ENCODE results near the gene MAPK12. TPM values are rescaled to one million over a fixed set of nuclear protein-coding genes. Genes with fewer than 3 reads are reported as not detected.

Gene MAPK12
- polyA plus RNA-seq, 1 experiment, result 51.4 TPM

DNA sequence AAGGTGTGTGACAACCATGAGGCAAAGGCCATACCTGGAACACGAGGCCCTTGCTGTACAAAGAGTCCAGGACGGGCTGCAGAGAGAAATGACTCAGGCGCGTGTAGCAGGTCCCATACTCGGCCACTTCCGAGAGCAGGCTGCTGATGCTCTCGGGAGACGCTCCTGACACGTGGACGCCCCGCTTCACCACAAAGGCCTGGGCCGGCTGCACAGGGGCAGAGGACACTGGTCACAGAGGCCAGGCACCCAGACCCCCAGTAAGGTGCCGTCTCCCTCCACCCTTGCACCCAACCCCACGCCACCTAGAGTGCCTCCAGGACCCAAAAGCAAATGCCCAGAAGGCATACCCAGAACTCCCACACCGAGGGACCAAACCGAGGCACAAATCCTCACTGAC, 32.1 kb downstream of the MAPK12 start:
- H3K36me3 ChIP-seq (ENCODE audit: control insufficient read depth, insufficient read depth, low read length), result peaks cover 17% of the 10 kb centered on the region
- ChIA-PET CTCF (interaction anchor here (1.1 to 1.4 kb wide), 2 partner anchors 10 to 12 kb away, joined by 4 to 5 read pairs; no protein-coding TSS in a partner anchor), POLR2A (no interaction called here)
- H3K27me3 ChIP-seq (ENCODE audit: control insufficient read depth, insufficient read depth, low read length), result no peaks in the 10 kb centered on the region
- H3K4me3 ChIP-seq (ENCODE audit: low read depth, low read length), result no peak overlapping the region
- TF ChIP-seq, protein P1, sequence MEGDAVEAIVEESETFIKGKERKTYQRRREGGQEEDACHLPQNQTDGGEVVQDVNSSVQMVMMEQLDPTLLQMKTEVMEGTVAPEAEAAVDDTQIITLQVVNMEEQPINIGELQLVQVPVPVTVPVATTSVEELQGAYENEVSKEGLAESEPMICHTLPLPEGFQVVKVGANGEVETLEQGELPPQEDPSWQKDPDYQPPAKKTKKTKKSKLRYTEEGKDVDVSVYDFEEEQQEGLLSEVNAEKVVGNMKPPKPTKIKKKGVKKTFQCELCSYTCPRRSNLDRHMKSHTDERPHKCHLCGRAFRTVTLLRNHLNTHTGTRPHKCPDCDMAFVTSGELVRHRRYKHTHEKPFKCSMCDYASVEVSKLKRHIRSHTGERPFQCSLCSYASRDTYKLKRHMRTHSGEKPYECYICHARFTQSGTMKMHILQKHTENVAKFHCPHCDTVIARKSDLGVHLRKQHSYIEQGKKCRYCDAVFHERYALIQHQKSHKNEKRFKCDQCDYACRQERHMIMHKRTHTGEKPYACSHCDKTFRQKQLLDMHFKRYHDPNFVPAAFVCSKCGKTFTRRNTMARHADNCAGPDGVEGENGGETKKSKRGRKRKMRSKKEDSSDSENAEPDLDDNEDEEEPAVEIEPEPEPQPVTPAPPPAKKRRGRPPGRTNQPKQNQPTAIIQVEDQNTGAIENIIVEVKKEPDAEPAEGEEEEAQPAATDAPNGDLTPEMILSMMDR (IDR thresholded peaks at IDR 0.05; ENCODE audit: insufficient read depth, low read depth, low read length), result no peak
- DNase-seq (ENCODE audit: low read depth), result no peak

DNA sequence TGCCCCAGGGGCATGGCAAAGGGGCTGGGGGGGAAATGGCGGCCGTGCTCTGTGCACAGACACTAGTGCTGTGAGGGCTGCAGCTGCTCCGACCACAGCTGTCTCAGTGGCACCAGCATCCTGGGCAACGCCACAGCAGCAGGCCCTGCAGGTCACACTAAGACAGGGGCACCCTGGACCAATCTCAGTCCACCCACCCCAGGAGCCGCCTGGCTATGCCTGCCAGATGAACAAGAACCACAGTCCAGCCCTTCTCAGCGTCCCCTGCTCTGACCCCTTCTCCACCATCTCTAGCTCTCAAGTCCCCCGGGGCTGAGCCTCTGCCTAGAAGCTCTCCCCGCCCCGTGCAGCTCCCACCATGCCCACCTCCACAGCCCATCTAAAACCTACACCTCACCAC, 33.1 kb downstream of the MAPK12 start:
- POLR2A ChIA-PET, result no interaction called here
- CTCF ChIA-PET, result interaction anchor here (2.2 kb wide), 1 partner anchor 8 kb away, joined by 9 read pairs; no protein-coding TSS in a partner anchor
- DNase-seq (ENCODE audit: low read depth), result no peak
- TF ChIP-seq, protein P1 (IDR thresholded peaks at IDR 0.05; ENCODE audit: insufficient read depth, low read depth, low read length), result no peak
- Histone ChIP-seq H3K4me3 (ENCODE audit: low read depth, low read length) (no peak overlapping the region), H3K36me3 (ENCODE audit: control insufficient read depth, insufficient read depth, low read length) (peaks cover 24% of the 10 kb centered on the region), H3K27me3 (ENCODE audit: control insufficient read depth, insufficient read depth, low read length) (no peaks in the 10 kb centered on the region)

DNA sequence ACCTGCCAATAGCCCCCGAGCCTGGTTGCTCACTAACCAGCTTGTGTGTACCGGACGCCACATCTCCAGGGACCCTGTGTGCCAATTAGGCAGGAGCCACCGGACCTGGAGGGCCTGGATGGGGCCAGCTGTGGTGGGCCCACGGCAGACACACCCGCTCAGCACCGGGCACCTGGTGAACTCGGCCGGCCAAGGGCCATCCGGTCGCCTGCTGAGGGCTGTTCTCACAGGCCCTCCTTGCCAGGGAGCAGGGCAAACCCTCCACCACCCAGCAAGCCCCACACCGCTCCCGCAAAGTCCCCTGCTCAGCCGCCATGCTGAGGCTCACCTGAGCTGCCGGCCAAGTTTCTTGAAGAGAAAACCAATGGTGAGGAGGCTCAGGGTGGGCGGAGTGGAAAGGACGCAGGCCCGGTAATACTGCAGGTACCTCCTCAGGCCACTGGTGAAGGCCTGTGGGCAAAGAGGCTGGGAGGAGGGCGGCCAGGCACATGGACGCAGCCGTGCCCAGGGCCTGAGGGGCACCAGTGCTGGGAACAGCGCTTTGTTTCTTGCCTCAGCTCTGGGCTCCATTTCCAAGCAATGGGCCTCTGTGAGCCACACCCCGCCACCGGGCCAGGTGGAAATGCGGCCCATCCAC, 33.8 kb downstream of the MAPK12 start:
- H3K4me3 ChIP-seq (ENCODE audit: low read depth, low read length), result no peak overlapping the region
- CTCF ChIA-PET, result interaction anchor here (2.2 kb wide), 1 partner anchor 9 kb away, joined by 9 read pairs; no protein-coding TSS in a partner anchor
- TF ChIP-seq, protein P1 (IDR thresholded peaks at IDR 0.05; ENCODE audit: insufficient read depth, low read depth, low read length), result no peak
- POLR2A ChIA-PET, result no interaction called here
- no peak for DNase-seq (ENCODE audit: low read depth)
- H3K36me3 ChIP-seq (ENCODE audit: control insufficient read depth, insufficient read depth, low read length), result peaks cover 25% of the 10 kb centered on the region
- H3K27me3 ChIP-seq (ENCODE audit: control insufficient read depth, insufficient read depth, low read length), result no peaks in the 10 kb centered on the region

DNA sequence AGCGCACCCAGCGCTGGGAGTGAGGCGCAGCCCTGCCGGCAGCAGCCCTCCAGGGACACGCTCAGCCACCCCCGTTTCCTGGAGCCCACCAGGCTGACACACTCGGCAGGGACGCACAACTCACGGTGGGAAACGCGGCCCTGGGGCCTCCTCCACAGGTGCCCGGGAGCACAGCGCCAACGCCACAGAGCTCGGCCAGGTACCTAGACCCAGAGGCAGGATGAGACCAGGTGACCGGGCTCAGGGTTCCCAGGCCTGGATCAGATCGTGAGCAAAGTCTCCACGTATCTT, 34.7 kb downstream of the MAPK12 start:
- Histone ChIP-seq H3K27me3 (ENCODE audit: control insufficient read depth, insufficient read depth, low read length) (no peaks in the 10 kb centered on the region), H3K36me3 (ENCODE audit: control insufficient read depth, insufficient read depth, low read length) (peaks cover 28% of the 10 kb centered on the region), H3K4me3 (ENCODE audit: low read depth, low read length) (no peak overlapping the region)
- TF ChIP-seq, protein P1 (IDR thresholded peaks at IDR 0.05; ENCODE audit: insufficient read depth, low read depth, low read length), result no peak
- DNase-seq (ENCODE audit: low read depth), result no peak
- CTCF ChIA-PET, result interaction anchor here (0.6 to 2.2 kb wide), 3 partner anchors 10 to 50 kb away, joined by 3 to 9 read pairs (median 3); no protein-coding TSS in a partner anchor
- POLR2A ChIA-PET, result no interaction called here

DNA sequence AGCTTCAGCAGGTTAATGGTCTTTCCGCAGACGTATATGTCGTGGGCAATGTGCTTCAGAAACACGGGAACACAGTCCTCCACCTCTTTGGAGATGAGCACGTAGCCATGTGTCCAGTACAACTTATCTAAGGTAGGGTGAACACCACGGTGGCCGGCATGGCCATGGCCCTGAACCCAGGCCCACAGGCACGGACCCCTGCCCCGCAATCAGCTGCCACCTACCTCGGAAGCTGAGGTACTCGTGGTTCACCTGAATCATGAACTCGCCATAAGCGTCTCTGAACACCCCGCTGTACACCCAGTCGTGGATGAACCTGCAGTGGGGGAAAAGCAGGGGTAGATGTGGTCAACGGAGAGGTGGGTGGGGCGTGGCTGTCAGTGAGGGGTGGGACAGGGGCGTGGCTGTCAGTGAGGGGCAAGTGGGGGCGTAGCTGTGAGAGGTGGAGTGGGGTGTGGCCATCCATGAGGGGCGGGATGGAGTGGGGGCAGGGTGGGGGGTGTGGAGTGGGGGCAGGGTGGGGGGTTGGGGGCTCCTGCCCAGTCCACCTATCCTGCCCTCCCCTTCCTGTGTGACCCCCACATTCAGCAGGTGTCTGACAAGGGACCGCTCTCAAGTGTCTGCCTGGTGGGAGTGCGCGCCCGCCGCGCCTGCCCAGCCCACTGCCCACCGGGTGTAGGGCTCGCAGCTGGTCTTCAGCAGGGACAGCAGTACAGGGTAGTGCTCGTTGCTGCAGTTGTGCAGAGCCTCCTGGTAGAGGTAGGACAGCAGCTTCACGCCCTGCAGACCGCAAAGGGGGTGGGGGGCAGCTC, 35.2 kb downstream of the MAPK12 start:
- no peaks in the 10 kb centered on the region for H3K27me3 ChIP-seq (ENCODE audit: control insufficient read depth, insufficient read depth, low read length)
- TF ChIP-seq, protein P1 (IDR thresholded peaks at IDR 0.05; ENCODE audit: insufficient read depth, low read depth, low read length), result no peak
- CTCF ChIA-PET, result interaction anchor here (0.6 to 2.2 kb wide), 4 partner anchors 11 to 50 kb away, joined by 3 to 9 read pairs (median 4); no protein-coding TSS in a partner anchor
- H3K4me3 ChIP-seq (ENCODE audit: low read depth, low read length), result no peak overlapping the region
- H3K36me3 ChIP-seq (ENCODE audit: control insufficient read depth, insufficient read depth, low read length), result peaks cover 29% of the 10 kb centered on the region
- POLR2A ChIA-PET, result no interaction called here
- DNase-seq (ENCODE audit: low read depth), result no peak
